ENCODE measurements around the gene FAM219A. TPM values are rescaled to one million over a fixed set of nuclear protein-coding genes. Genes with fewer than 3 reads are reported as not detected.

The FAM219A gene
- total RNA-seq, 1 experiment from 2014 or later, result 14.7 TPM

DNA sequence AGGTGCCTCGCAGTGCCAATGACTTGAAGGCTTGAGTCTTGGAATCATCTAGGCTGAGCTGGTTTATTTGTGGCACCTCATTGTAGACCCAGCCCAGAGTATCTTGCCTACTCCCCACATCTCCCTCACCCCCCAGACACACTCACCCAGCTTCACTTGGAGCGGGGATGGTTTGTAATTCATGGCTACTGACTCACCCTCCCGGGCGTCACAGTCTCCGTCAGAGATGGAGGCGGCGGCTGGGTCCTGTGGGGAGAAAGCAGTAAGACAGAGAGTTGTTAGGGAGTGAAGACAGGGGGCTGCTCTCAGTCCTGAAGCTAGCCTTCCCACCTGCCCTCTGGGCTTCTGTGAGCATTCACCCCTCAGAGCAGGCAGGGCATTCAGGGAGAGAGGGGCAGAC, 52.7 kb downstream of the FAM219A start:
- Histone ChIP-seq H3K36me3 (ENCODE audit: control insufficient read depth, insufficient read depth, low read length) (no peaks in the 10 kb centered on the region), H3K9me3 (no peaks in the 10 kb centered on the region), H3K27me3 (replicated peaks; ENCODE audit: control insufficient read depth, insufficient read depth, low read length) (no peaks in the 10 kb centered on the region), H3K4me3 (ENCODE audit: low read depth, low read length) (no peak overlapping the region), H3K4me1 (no peaks in the 10 kb centered on the region)
- H3K36me3 Mint-ChIP-seq (ENCODE audit: insufficient read depth, unreplicated experiment), result peaks cover 12% of the 10 kb centered on the region
- POLR2A ChIA-PET, result no interaction called here
- TF ChIP-seq, protein P1, sequence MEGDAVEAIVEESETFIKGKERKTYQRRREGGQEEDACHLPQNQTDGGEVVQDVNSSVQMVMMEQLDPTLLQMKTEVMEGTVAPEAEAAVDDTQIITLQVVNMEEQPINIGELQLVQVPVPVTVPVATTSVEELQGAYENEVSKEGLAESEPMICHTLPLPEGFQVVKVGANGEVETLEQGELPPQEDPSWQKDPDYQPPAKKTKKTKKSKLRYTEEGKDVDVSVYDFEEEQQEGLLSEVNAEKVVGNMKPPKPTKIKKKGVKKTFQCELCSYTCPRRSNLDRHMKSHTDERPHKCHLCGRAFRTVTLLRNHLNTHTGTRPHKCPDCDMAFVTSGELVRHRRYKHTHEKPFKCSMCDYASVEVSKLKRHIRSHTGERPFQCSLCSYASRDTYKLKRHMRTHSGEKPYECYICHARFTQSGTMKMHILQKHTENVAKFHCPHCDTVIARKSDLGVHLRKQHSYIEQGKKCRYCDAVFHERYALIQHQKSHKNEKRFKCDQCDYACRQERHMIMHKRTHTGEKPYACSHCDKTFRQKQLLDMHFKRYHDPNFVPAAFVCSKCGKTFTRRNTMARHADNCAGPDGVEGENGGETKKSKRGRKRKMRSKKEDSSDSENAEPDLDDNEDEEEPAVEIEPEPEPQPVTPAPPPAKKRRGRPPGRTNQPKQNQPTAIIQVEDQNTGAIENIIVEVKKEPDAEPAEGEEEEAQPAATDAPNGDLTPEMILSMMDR (IDR thresholded peaks at IDR 0.05; ENCODE audit: insufficient read depth in 1 of 2, low read depth in 1 of 2, low read length in 1 of 2, severe bottlenecking in 1 of 2, unreplicated experiment in 1 of 2), result no peak
- H3K27me3 Mint-ChIP-seq (ENCODE audit: insufficient read depth, unreplicated experiment), result no peaks in the 10 kb centered on the region
- no peaks in the 10 kb centered on the region for H3K9me3 Mint-ChIP-seq (ENCODE audit: unreplicated experiment)
- no peak for DNase-seq
- intact Hi-C loops (cut with micrococcal nuclease; ENCODE audit: unreplicated experiment), result loop anchor here (2.0 kb wide), 1 partner anchor 141 kb away; no protein-coding TSS in a partner anchor
- H3K4me1 Mint-ChIP-seq (ENCODE audit: low read depth, unreplicated experiment), result no peaks in the 10 kb centered on the region
- no peak overlapping the region for H3K27ac Mint-ChIP-seq (ENCODE audit: unreplicated experiment)
- no peak overlapping the region for H3K4me3 Mint-ChIP-seq (ENCODE audit: unreplicated experiment)
- BruUV-seq (replicated peaks), result no TSS peak
- CTCF ChIA-PET, result no interaction called here

GRCh38 chr9:34403554-34404380, 54.6 kb downstream of the FAM219A start:
- no peaks in the 10 kb centered on the region for H3K36me3 ChIP-seq (ENCODE audit: control insufficient read depth, insufficient read depth, low read length)
- no peaks in the 10 kb centered on the region for H3K9me3 ChIP-seq
- Mint-ChIP-seq H3K27me3 (ENCODE audit: insufficient read depth, unreplicated experiment) (no peaks in the 10 kb centered on the region), H3K9me3 (ENCODE audit: unreplicated experiment) (no peaks in the 10 kb centered on the region), H3K4me3 (ENCODE audit: unreplicated experiment) (no peak overlapping the region), H3K36me3 (ENCODE audit: insufficient read depth, unreplicated experiment) (peaks cover 12% of the 10 kb centered on the region), H3K27ac (ENCODE audit: unreplicated experiment) (no peak overlapping the region), H3K4me1 (ENCODE audit: low read depth, unreplicated experiment) (no peaks in the 10 kb centered on the region)
- intact Hi-C loops (cut with micrococcal nuclease; ENCODE audit: unreplicated experiment), result loop anchor here (1.0 to 2.0 kb wide), 4 partner anchors 97 to 200 kb away; no protein-coding TSS in a partner anchor
- BruUV-seq (replicated peaks), result no TSS peak
- CTCF ChIA-PET, result interaction anchor here (0.5 to 1.7 kb wide), 44 partner anchors 10 to 272 kb away, joined by 3 to 37 read pairs (median 4); partner anchors contain the start of genes DNAI1, FAM219A, GALT and MYORG
- POLR2A ChIA-PET, result no interaction called here
- no peaks in the 10 kb centered on the region for H3K27me3 ChIP-seq (replicated peaks; ENCODE audit: control insufficient read depth, insufficient read depth, low read length)
- TF ChIP-seq, protein P1 (IDR thresholded peaks at IDR 0.05; ENCODE audit: insufficient read depth in 1 of 2, low read depth in 1 of 2, low read length in 1 of 2, severe bottlenecking in 1 of 2, unreplicated experiment in 1 of 2), result peak; percentile 96
- no peak overlapping the region for H3K4me3 ChIP-seq (ENCODE audit: low read depth, low read length)
- peak; percentile 78 to 83 for DNase-seq
- H3K4me1 ChIP-seq, result no peaks in the 10 kb centered on the region

DNA sequence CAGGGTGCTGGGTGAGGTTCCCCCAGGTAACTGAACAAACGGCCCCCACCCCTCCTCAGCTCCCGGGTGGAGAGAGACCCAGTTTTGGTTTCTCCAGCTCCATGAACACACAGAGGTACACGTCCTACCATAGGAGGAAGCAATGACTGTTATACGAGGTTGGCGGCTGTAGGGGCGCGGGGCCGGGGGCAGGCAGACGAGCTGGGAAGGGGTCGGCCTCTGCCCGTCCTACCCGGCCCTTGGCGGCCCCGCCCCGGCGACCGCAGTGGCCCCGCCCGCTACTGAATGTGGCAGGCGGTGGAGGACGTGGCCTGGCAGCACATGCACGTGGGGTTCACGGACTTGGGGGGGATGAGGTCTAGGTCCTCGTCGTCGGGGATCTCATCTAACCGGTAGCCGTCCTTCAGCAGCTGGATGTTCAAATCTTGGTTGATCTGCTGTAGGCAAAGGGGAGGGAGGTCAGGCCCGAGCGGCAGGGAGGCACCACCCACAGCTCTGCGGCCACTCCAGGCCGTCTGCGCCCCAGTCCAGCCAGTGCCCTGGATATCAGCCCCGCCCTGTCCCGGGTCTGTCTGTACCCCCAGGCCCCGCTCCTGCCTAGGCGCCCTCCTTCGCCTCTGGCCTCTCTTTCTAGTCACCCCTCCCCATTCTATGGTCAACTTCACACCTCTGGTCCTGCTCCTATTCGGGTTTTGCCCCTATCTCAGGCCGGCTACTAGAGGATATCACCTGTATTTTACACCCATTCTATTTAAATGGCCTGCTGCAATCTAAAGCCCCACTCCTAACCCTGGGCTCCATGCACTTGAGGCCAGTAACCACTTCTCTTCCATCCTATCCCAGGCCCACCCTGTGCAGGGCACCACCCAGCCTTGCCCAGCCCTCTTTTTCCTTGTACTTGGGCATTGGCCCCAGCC, 57.4 kb downstream of the FAM219A start:
- ChIA-PET CTCF (no interaction called here), POLR2A (no interaction called here)
- no peaks in the 10 kb centered on the region for H3K27me3 Mint-ChIP-seq (ENCODE audit: insufficient read depth, unreplicated experiment)
- Histone ChIP-seq H3K4me1 (no peaks in the 10 kb centered on the region), H3K4me3 (ENCODE audit: low read depth, low read length) (no peak overlapping the region), H3K9me3 (no peaks in the 10 kb centered on the region), H3K36me3 (ENCODE audit: control insufficient read depth, insufficient read depth, low read length) (no peaks in the 10 kb centered on the region), H3K27me3 (replicated peaks; ENCODE audit: control insufficient read depth, insufficient read depth, low read length) (no peaks in the 10 kb centered on the region)
- no peak overlapping the region for H3K27ac Mint-ChIP-seq (ENCODE audit: unreplicated experiment)
- no peaks in the 10 kb centered on the region for H3K4me1 Mint-ChIP-seq (ENCODE audit: low read depth, unreplicated experiment)
- no TSS peak for BruUV-seq (replicated peaks)
- TF ChIP-seq, protein P1 (IDR thresholded peaks at IDR 0.05; ENCODE audit: insufficient read depth in 1 of 2, low read depth in 1 of 2, low read length in 1 of 2, severe bottlenecking in 1 of 2, unreplicated experiment in 1 of 2), result no peak
- intact Hi-C loops (cut with micrococcal nuclease; ENCODE audit: unreplicated experiment), result no loop called here
- DNase-seq, result no peak
- no peaks in the 10 kb centered on the region for H3K9me3 Mint-ChIP-seq (ENCODE audit: unreplicated experiment)
- H3K4me3 Mint-ChIP-seq (ENCODE audit: unreplicated experiment), result no peak overlapping the region
- peaks cover 12% of the 10 kb centered on the region for H3K36me3 Mint-ChIP-seq (ENCODE audit: insufficient read depth, unreplicated experiment)

Measured in Caco-2 (cell line).